CD14-positive monocyte (primary cell): Measurements from ENCODE around the gene ST6GALNAC2. TPM values are rescaled to one million over a fixed set of nuclear protein-coding genes. Genes with fewer than 3 reads are reported as not detected.
A peak's percentile ranks its signal among the peaks of the same experiment; 100 is the strongest.

ENCODE experiments used
- DNase-seq, 3 donors: peaks; one replicate each; pipeline ENCODE4 v3.0.0-alpha.2; 2011 to 2022
- H2AFZ ChIP-seq: 2 replicates; pipeline ENCODE4 v1.6.0; 2012; ENCODE audit warnings: mild to moderate bottlenecking, low read depth, low read length, inconsistent platforms; ENCODE audit not compliant: insufficient read depth, poor library complexity, severe bottlenecking
- H3K27ac ChIP-seq, 2 donors: 1 replicate in 1 of 2; 2 replicates in 1 of 2; pipeline ENCODE4 v1.5.1; 2012 to 2013; ENCODE audit warnings: low read length in 2 of 2, control low read depth in 1 of 2, inconsistent platforms in 1 of 2, low read depth in 1 of 2, mild to moderate bottlenecking in 1 of 2
- H3K27me3 ChIP-seq, 2 donors: one replicate each; pipeline versions ENCODE4 v1.6.0 to v1.6.1; 2011 to 2013; ENCODE audit warnings: low read length in 2 of 2; ENCODE audit not compliant: control insufficient read depth in 2 of 2, insufficient read depth in 2 of 2
- H3K36me3 ChIP-seq, 2 donors: replicated peaks in 1 of 2; 1 replicate in 1 of 2; 2 replicates in 1 of 2; pipeline versions ENCODE4 v1.5.1 to v1.6.1; 2012 to 2013; ENCODE audit warnings: low read length in 2 of 2, control low read depth in 1 of 2, inconsistent platforms in 1 of 2, mild to moderate bottlenecking in 1 of 2; ENCODE audit not compliant: insufficient read depth in 2 of 2, control insufficient read depth in 1 of 2
- H3K4me1 ChIP-seq, 2 donors: 1 replicate in 1 of 2; 2 replicates in 1 of 2; pipeline versions ENCODE4 v1.5.1 to v1.6.1; 2012 to 2013; ENCODE audit warnings: low read length in 2 of 2, control low read depth in 1 of 2, inconsistent platforms in 1 of 2, mild to moderate bottlenecking in 1 of 2, moderate library complexity in 1 of 2; ENCODE audit not compliant: insufficient read depth in 2 of 2, control insufficient read depth in 1 of 2
- H3K4me2 ChIP-seq: replicated peaks from 2 replicates; pipeline ENCODE3; 2012; ENCODE audit warnings: low read length, moderate library complexity, mild to moderate bottlenecking; ENCODE audit not compliant: poor library complexity, severe bottlenecking; ENCODE audit errors: extremely low read depth
- H3K4me3 ChIP-seq, 3 experiments: fragments of 200-600 bp in 1 of 3; sonication (generic) in 1 of 3; replicated peaks in 1 of 3; 1 replicate in 2 of 3; 2 replicates in 1 of 3; pipeline ENCODE4 v1.5.1; 2011 to 2013; ENCODE audit warnings: low read length in 3 of 3, mild to moderate bottlenecking in 3 of 3, control low read depth in 2 of 3, low read depth in 2 of 3, inconsistent platforms in 1 of 3, moderate library complexity in 1 of 3
- H3K79me2 ChIP-seq: 2 replicates; pipeline ENCODE4 v1.6.0; 2012; ENCODE audit warnings: mild to moderate bottlenecking, control low read depth, inconsistent platforms, low read length, moderate library complexity; ENCODE audit not compliant: insufficient read depth
- H3K9ac ChIP-seq: 2 replicates; pipeline ENCODE4 v1.6.0; 2017; ENCODE audit warnings: low read length, mild to moderate bottlenecking; ENCODE audit not compliant: insufficient read depth, poor library complexity, severe bottlenecking
- H3K9me3 ChIP-seq, 2 donors: replicated peaks in 1 of 2; 1 replicate in 1 of 2; 2 replicates in 1 of 2; pipeline versions ENCODE4 v1.5.1 to v1.6.1; 2012 to 2013; ENCODE audit warnings: low read length in 2 of 2, control low read depth in 1 of 2; ENCODE audit not compliant: control insufficient read depth in 1 of 2, insufficient read depth in 1 of 2
- H4K20me1 ChIP-seq: 2 replicates; pipeline ENCODE4 v1.6.0; 2012; ENCODE audit warnings: mild to moderate bottlenecking, low read length, control low read depth, moderate library complexity; ENCODE audit not compliant: insufficient read depth
- H3K27ac Mint-ChIP-seq, 7 donors: one replicate each; pipeline ENCODE4 v1.8.0; 2020; ENCODE audit warnings: mild to moderate bottlenecking in 7 of 7, mixed read lengths in 7 of 7, moderate library complexity in 6 of 7, inconsistent platforms in 2 of 7
- H3K27me3 Mint-ChIP-seq, 3 donors: one replicate each; pipeline ENCODE4 v1.8.0; 2021 to 2022; ENCODE audit warnings: low read depth in 3 of 3, mild to moderate bottlenecking in 3 of 3, mixed read lengths in 3 of 3, moderate library complexity in 3 of 3, inconsistent platforms in 1 of 3
- H3K36me3 Mint-ChIP-seq, 2 donors: one replicate each; pipeline ENCODE4 v1.8.0; 2020; ENCODE audit warnings: mixed read lengths in 2 of 2, inconsistent platforms in 1 of 2, mild to moderate bottlenecking in 1 of 2
- H3K4me1 Mint-ChIP-seq: one replicate; pipeline ENCODE4 v1.8.0; 2020; ENCODE audit warnings: mild to moderate bottlenecking, mixed read lengths
- H3K4me3 Mint-ChIP-seq, 2 donors: one replicate each; pipeline ENCODE4 v1.8.0; 2020; ENCODE audit warnings: mild to moderate bottlenecking in 2 of 2, mixed read lengths in 2 of 2, moderate library complexity in 1 of 2
- H3K9me3 Mint-ChIP-seq, 7 donors: one replicate each; pipeline ENCODE4 v1.8.0; 2020 to 2022; ENCODE audit warnings: mixed read lengths in 7 of 7, mild to moderate bottlenecking in 6 of 7, moderate library complexity in 6 of 7, inconsistent platforms in 2 of 7
- CTCF ChIP-seq: fragments of 200-600 bp; IDR thresholded peaks from one replicate; pipeline ENCODE4 v1.8.0; 2022; ENCODE audit warnings: antibody characterized with exemption, mild to moderate bottlenecking
- WGBS: methylation state at CpG from one replicate; pipeline ENCODE4 v1.1.5; 2013; ENCODE audit warnings: missing lambda C conversion rate; ENCODE audit not compliant: insufficient coverage; 5-methylcytosine and 5-hydroxymethylcytosine counted together
- intact Hi-C, 2 donors: fragments of 100-400 bp; cut with micrococcal nuclease; formaldehyde crosslinking; loops; one replicate each; pipeline versions ENCODE4 v1.15.0 to v1.15.1; 2023
- polyA plus RNA-seq, 3 donors: library from polyadenylated mRNA; depleted of rRNA in 1 of 3; unstranded in 2 of 3; stranded (reverse) in 1 of 3; fragments of 300-500 nt in 2 of 3; fragments of >200 nt in 1 of 3; fragmentation: Illumina TruSeq in 2 of 3; gene quantifications; 1 replicate in 2 of 3; 2 replicates in 1 of 3; pipeline ENCODE4 v1.2.3, GENCODE V29; 2012 to 2021

ST6GALNAC2 gene
- polyA plus RNA-seq, 3 donors: 8.3 to 11.8 (median 11.8) TPM

- Mint-ChIP-seq H3K4me3 (no peak overlapping the region), H3K9me3 (peaks cover 2 to 11% (median 6%) of the 10 kb centered on the region in 7 donors), H3K36me3 (peaks cover 0 to 4% of the 10 kb centered on the region in 2 donors), H3K27me3 (peaks cover 0 to 5% (median 3%) of the 10 kb centered on the region in 3 donors), H3K4me1 (peaks cover 3% of the 10 kb centered on the region), H3K27ac (peak overlapping the region in 1 of 7 donors; percentile 20)
- no peak for TF ChIP-seq CTCF
- Histone ChIP-seq H3K79me2 (no peaks in the 10 kb centered on the region), H3K9ac (no peak overlapping the region), H3K36me3 (no peaks in the 10 kb centered on the region), H3K4me2 (no peak overlapping the region), H3K27me3 (no peaks in the 10 kb centered on the region), H3K27ac (no peak overlapping the region), H4K20me1 (no peaks in the 10 kb centered on the region), H3K9me3 (peaks cover 0 to 6% of the 10 kb centered on the region in 2 donors), H2AFZ (no peak overlapping the region), H3K4me3 (no peak overlapping the region), H3K4me1 (peaks cover 7 to 8% of the 10 kb centered on the region in 2 donors)
- DNase-seq: peak in 2 of 3 donors; percentile 20 to 27
- WGBS: 75% methylated on average over 12 of the region's 17 CpGs
- intact Hi-C loops: loop anchor here in 1 of 2 donors (10.0 kb wide), 1 partner anchor 148 kb away; the partner anchor contains the start of gene AANAT
These were observed 27.6 kb upstream of the ST6GALNAC2 start for GRCh38 chr17:76612977-76613851.

- Histone ChIP-seq H3K9ac (no peak overlapping the region), H4K20me1 (no peaks in the 10 kb centered on the region), H3K79me2 (no peaks in the 10 kb centered on the region), H3K9me3 (peaks cover 0 to 6% of the 10 kb centered on the region in 2 donors), H3K4me3 (no peak overlapping the region), H2AFZ (no peak overlapping the region), H3K4me2 (no peak overlapping the region), H3K27me3 (no peaks in the 10 kb centered on the region), H3K36me3 (no peaks in the 10 kb centered on the region), H3K27ac (no peak overlapping the region), H3K4me1 (peaks cover 7 to 8% of the 10 kb centered on the region in 2 donors)
- no peak for DNase-seq
- intact Hi-C loops: loop anchor here in 1 of 2 donors (10.0 kb wide), 1 partner anchor 148 kb away; the partner anchor contains the start of gene AANAT
- H3K36me3 Mint-ChIP-seq: peaks cover 0 to 4% of the 10 kb centered on the region in 2 donors
- H3K4me1 Mint-ChIP-seq: peaks cover 3% of the 10 kb centered on the region
- TF ChIP-seq CTCF: no peak
- 100% methylated on average over 2 of the region's 4 CpGs for WGBS
- H3K9me3 Mint-ChIP-seq: peaks cover 2 to 11% (median 6%) of the 10 kb centered on the region in 7 donors
- no peak overlapping the region for H3K27ac Mint-ChIP-seq
- no peak overlapping the region for H3K4me3 Mint-ChIP-seq
- H3K27me3 Mint-ChIP-seq: peaks cover 0 to 5% (median 5%) of the 10 kb centered on the region in 3 donors
These were observed 26.8 kb upstream of the ST6GALNAC2 start for GRCh38 chr17:76612465-76612864.
